Spleen (tissue), 7 donors: ENCODE data around the gene GTF2I.

Experiments
- CTCF ChIP-seq, 11 experiments: fragments of 200-600 bp in 7 of 11; fragments of 450-650 bp in 4 of 11; sonication (generic) in 4 of 11; IDR thresholded peaks in 8 of 11; conservative IDR thresholded peaks in 3 of 11; 1 replicate in 7 of 11; 2 replicates in 4 of 11; pipeline versions ENCODE4 v1.4.0 to v1.8.0; 2016 to 2021; ENCODE audit warnings: antibody characterized with exemption in 11 of 11, inconsistent platforms in 4 of 11, mild to moderate bottlenecking in 1 of 11
- POLR2AphosphoS5 ChIP-seq, 3 donors: sonication (generic); formaldehyde crosslinking; IDR thresholded peaks; one replicate each; pipeline ENCODE4 v1.5.1; 2017; ENCODE audit warnings: antibody characterized with exemption in 3 of 3
- donor health status: DM: no; HTN: no; CAD: no; lungs with moderate emphysema.
- donor health status: DM: no; HTN: no; CAD: no.
- donor health status: DM: no; HTN: no; CAD: no.

GRCh38 chr7:74623135-74623534 is 34.4 kb upstream of the GTF2I start:
- no peak for TF ChIP-seq CTCF (IDR thresholded peaks at IDR 0.05 in 8 of 11, conservative IDR thresholded peaks at IDR 0.05 in 3 of 11)
- no peak for TF ChIP-seq POLR2AphosphoS5 (IDR thresholded peaks at IDR 0.05)
